Hematopoietic multipotent progenitor cell treated with erythropoietin and hydrocortisone succinate and interleukin-3 and kit ligand, for 17 days (in vitro differentiated cells): ENCODE measurements around the gene BSND.

Experiments
- DNase-seq: peaks from one replicate; pipeline ENCODE4 v3.0.0-alpha.2; 2015; ENCODE audit warnings: low spot score

The BSND gene

DNA sequence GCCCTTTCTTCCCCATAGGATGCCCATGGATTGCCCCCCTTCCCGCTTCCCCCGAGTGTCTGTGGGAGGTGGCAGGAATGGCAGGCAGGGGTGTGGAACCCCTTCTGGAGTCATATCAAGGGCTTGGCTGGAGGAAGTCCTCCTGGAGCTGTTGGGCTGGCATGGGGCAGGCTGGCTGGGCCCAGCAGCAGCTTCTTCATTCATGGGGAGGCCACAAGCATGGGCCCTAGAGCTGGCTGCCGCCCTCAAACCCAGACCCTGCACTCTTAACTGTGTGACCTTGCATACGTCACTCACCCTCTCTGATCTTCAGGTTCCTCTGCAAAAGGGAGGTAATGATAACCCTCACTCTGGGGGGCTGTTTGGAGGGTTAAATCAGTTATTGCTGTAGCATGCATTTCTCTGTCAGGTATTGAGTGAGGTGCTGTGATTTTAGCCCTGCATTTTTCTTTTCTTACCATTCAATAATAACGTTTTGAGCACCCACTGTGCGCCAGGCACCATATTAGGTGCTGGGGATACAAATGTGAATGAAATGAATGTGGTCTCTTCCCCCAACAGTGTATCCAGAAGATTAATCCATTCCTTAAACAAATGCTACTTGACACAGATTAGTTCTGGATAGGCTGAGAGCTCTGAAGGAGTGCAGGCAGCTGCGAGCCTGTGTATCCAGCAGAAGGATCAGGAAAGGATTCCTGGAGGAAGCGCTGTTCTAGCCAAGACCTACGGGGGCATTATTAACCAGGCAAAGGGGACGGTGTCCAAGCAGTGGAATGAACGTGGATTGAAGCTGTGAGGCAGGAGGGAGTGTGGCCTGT, 49.9 kb downstream of the BSND start:
- DNase-seq: no peak

DNA sequence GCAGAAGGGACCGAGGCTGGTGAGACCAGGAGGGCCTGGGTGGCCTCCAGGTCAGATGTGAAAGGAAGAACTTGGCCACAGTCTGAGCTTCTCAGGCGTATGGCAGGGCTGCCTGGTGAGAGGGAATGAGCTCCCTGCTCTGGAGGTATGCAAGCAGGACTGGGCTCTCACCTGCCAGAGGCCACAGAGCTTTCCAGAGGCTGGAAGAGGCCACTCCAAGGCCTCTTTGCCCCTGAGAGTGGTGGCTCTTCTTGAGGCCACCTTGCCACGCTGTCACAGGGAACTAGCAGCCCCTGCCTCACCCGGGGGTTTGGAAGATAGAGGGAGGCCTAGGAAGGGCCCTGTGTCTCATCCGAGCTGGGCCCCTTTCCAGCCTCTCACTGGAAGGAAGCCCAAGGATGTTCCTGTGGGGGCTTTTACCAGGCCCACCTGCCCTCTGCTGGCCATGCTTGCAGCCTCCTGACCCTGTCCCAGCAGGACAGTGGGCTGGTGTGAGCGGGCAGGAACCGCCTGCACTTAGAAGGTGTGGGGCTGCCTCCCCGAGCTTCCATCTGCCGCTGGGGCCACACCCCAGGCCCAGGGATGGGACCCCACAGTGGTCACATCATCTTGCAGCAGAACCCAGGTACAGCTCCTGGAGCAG, 50.7 kb downstream of the BSND start:
- DNase-seq: no peak

- no peak for DNase-seq
Observed at GRCh38 chr1:55049914-55050278, 51.2 kb downstream of the BSND start.

- DNase-seq: no peak
Observed at GRCh38 chr1:55050283-55050682, 51.5 kb downstream of the BSND start.

DNA sequence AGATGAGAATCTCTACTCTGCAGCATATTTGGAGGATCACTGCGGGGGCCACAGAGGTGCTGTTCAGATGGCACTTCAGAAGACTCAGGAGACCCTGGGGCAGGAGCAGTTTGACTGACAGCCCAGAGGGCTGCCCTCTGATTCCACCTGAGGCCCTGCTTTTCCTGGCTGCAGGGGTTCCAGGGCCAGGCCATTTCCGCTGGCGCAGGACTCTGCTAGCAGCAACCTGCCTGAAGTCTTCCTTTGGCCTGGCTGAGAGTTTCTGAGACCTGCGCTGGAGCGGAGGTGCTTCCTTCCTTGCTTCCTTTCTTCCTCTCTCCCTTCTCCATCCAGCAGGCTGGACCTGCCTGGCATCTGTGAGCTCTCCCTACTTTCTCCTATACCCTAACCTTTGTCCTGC, 52.4 kb downstream of the BSND start:
- no peak for DNase-seq

DNA sequence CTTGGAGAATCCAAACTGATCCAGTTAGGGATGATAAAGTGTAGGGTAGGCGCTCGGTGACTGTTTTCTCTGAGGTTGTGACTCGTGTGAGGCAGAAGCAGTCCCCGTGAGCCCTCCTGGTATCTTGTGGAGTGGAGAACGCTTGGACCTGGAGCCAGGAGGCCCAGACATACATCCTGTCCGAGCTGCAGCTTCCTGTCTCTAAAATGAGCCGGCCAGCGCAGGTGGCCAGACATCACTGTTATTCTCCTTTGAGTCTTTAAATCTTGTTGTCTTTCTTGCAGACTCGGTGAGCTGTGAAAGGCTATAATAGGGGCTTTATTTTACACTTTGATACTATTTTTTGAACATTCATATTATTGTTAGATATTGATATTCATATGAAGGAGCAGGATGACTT, 52.9 kb downstream of the BSND start:
- no peak for DNase-seq

- DNase-seq: no peak
Observed at GRCh38 chr1:55052221-55053142, 53.7 kb downstream of the BSND start.

GRCh38 chr1:55053265-55053954, 54.7 kb downstream of the BSND start:
- DNase-seq: no peak

- DNase-seq: no peak
Observed at GRCh38 chr1:55054396-55054795, 55.7 kb downstream of the BSND start.

GRCh38 chr1:55055084-55055882, 56.5 kb downstream of the BSND start:
- no peak for DNase-seq

- no peak for DNase-seq
Observed at GRCh38 chr1:55055951-55056631, 57.4 kb downstream of the BSND start.

DNA sequence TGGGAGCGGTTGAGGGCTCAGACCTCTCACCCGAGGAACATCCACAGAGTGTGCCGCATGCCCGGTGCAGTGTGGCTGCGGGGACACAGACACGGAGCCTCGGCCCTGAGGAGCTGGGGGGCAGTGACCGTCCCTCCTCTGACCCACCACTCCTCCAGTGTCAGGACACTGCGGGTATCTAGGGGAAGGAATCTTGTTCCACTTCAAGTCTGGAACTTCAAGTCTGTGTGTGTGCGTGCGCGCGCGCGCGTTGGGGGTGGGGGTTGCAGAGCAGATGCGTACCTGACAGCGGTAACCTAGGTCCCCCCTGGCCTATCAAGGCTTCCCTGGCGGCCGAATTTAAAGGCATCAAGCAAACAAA, 57.9 kb downstream of the BSND start:
- no peak for DNase-seq

DNA sequence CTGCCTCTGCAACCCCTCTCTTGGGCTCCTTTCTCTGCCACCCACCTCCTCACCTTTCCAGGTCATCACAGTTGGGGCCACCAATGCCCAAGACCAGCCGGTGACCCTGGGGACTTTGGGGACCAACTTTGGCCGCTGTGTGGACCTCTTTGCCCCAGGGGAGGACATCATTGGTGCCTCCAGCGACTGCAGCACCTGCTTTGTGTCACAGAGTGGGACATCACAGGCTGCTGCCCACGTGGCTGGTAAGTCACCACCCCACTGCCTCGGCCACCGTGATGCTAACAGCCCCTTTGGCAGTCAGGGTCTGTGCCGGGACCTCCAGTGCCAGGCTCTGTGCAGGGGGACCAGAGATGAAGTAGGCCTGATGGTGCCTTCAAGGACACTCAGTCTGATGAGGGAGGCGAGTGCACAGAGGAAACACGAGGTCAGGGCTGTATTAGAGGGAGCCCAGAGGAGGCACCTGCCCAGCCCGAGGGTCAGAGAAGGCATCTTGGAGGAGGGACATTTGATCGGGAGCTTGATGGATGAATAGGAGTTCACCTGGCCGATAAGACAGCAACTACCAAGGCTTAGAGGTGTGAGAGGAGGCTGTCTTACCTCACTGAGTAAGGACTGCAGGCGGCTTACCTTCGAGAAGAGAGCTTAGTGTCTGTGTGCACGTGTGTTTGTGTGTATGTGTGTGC, 58.7 kb downstream of the BSND start:
- DNase-seq: no peak

DNA sequence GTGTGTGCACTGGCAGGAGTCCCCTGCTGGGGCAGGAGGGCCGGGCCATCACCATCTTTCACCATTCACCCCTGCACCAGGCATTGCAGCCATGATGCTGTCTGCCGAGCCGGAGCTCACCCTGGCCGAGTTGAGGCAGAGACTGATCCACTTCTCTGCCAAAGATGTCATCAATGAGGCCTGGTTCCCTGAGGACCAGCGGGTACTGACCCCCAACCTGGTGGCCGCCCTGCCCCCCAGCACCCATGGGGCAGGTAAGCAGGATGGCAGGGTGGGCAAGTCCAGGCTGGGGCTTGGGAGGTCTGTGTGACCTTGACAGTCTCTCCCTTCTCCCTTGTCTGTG, 59.2 kb downstream of the BSND start:
- no peak for DNase-seq

DNA sequence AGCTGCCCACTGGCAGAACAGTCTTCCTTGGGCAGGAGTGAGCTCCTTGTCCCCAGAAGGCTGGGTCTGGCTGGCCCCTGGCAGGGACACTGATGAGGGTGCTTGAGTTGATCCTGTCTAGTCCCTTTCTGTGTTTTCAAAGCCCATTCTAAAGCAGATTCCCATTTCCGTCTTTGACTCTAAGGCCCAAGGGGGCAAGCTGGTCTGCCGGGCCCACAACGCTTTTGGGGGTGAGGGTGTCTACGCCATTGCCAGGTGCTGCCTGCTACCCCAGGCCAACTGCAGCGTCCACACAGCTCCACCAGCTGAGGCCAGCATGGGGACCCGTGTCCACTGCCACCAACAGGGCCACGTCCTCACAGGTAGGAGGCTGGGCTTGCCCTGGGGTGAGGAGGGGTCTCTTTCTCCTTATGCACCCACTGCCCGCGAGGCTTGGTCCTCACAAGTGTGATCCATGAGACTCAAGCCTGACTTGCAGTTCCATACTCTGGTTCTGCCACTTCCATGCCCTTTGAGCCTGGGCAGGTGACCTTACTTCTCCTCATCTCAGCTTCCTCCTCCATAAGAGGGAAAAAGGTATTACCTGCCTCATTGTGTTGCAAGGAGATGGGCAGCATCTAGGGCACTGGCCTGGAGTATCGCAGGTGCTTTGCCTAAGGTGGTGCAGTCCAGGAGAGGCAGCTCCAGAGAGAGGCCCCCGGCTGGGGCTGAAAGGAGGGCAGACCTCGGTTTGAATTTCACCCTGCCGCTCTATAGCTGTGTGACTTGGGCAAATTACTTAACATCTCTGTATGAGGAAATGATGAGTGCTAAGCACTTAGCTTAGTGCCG, 60.8 kb downstream of the BSND start:
- no peak for DNase-seq

GRCh38 chr1:55060133-55060999, 61.6 kb downstream of the BSND start:
- no peak for DNase-seq

GRCh38 chr1:55061000-55061705, 62.4 kb downstream of the BSND start:
- no peak for DNase-seq
